ENCODE data around the gene KDELR1. TPM values are rescaled to one million over a fixed set of nuclear protein-coding genes. Genes with fewer than 3 reads are reported as not detected.

KDELR1 gene
- total and polyA plus RNA-seq, 2 of the 13 experiments (the other 11 are each of a cell fraction or from before 2014, with no cell fraction given) = 134 to 185 TPM

DNA sequence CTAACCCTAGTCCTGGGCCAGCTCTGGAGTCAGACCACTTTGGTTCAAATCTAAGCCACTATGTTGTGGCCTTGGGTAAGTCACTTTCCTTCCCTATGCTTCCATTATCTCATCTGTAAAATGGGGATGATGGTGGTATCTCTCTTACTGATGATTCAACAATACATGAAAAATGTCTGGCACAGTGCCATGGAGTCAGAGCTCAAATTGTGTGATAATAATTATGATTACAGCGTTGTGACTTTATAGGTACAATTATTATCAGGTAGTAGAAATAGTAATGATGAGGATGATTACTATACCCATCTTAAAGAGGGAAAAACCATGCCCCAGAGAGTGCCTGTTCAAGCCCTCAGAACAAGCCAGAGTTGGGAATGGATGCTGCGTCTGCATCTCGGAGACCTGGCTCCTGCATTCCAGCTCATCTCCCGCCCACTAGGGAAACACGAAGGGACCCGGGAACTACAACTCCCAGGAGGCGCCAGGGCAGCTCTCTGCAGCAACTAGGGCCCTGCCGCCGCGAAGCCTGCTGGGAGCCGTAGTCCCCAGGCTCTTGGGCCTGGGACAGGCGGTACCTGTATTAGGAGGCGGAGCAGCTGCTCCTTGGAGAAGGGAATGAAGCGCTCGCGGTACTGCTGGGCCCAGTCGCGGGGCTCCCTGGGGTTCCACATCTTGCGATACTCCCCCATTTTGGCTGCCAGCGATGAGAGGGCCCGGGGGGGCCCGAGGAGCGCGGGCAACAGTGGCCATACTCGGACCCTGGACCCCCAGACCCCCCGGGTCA is 28.4 kb downstream of the KDELR1 start (continued):
- TF ChIP-seq, protein P1, sequence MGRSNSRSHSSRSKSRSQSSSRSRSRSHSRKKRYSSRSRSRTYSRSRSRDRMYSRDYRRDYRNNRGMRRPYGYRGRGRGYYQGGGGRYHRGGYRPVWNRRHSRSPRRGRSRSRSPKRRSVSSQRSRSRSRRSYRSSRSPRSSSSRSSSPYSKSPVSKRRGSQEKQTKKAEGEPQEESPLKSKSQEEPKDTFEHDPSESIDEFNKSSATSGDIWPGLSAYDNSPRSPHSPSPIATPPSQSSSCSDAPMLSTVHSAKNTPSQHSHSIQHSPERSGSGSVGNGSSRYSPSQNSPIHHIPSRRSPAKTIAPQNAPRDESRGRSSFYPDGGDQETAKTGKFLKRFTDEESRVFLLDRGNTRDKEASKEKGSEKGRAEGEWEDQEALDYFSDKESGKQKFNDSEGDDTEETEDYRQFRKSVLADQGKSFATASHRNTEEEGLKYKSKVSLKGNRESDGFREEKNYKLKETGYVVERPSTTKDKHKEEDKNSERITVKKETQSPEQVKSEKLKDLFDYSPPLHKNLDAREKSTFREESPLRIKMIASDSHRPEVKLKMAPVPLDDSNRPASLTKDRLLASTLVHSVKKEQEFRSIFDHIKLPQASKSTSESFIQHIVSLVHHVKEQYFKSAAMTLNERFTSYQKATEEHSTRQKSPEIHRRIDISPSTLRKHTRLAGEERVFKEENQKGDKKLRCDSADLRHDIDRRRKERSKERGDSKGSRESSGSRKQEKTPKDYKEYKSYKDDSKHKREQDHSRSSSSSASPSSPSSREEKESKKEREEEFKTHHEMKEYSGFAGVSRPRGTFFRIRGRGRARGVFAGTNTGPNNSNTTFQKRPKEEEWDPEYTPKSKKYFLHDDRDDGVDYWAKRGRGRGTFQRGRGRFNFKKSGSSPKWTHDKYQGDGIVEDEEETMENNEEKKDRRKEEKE (IDR thresholded peaks at IDR 0.05) = no peak
- no peak for TF ChIP-seq EZH2 (conservative IDR thresholded peaks at IDR 0.05; ENCODE audit: low read depth, low read length)
- TF ChIP-seq, protein P2, sequence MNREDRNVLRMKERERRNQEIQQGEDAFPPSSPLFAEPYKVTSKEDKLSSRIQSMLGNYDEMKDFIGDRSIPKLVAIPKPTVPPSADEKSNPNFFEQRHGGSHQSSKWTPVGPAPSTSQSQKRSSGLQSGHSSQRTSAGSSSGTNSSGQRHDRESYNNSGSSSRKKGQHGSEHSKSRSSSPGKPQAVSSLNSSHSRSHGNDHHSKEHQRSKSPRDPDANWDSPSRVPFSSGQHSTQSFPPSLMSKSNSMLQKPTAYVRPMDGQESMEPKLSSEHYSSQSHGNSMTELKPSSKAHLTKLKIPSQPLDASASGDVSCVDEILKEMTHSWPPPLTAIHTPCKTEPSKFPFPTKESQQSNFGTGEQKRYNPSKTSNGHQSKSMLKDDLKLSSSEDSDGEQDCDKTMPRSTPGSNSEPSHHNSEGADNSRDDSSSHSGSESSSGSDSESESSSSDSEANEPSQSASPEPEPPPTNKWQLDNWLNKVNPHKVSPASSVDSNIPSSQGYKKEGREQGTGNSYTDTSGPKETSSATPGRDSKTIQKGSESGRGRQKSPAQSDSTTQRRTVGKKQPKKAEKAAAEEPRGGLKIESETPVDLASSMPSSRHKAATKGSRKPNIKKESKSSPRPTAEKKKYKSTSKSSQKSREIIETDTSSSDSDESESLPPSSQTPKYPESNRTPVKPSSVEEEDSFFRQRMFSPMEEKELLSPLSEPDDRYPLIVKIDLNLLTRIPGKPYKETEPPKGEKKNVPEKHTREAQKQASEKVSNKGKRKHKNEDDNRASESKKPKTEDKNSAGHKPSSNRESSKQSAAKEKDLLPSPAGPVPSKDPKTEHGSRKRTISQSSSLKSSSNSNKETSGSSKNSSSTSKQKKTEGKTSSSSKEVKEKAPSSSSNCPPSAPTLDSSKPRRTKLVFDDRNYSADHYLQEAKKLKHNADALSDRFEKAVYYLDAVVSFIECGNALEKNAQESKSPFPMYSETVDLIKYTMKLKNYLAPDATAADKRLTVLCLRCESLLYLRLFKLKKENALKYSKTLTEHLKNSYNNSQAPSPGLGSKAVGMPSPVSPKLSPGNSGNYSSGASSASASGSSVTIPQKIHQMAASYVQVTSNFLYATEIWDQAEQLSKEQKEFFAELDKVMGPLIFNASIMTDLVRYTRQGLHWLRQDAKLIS (CRISPR knock-in tag; IDR thresholded peaks at IDR 0.05) = no peak
- TF ChIP-seq, protein P3, sequence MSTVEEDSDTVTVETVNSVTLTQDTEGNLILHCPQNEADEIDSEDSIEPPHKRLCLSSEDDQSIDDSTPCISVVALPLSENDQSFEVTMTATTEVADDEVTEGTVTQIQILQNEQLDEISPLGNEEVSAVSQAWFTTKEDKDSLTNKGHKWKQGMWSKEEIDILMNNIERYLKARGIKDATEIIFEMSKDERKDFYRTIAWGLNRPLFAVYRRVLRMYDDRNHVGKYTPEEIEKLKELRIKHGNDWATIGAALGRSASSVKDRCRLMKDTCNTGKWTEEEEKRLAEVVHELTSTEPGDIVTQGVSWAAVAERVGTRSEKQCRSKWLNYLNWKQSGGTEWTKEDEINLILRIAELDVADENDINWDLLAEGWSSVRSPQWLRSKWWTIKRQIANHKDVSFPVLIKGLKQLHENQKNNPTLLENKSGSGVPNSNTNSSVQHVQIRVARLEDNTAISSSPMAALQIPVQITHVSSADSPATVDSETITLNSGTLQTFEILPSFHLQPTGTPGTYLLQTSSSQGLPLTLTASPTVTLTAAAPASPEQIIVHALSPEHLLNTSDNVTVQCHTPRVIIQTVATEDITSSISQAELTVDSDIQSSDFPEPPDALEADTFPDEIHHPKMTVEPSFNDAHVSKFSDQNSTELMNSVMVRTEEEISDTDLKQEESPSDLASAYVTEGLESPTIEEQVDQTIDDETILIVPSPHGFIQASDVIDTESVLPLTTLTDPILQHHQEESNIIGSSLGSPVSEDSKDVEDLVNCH (CRISPR knock-in tag; IDR thresholded peaks at IDR 0.05) = no peak
- TF ChIP-seq, protein P4, sequence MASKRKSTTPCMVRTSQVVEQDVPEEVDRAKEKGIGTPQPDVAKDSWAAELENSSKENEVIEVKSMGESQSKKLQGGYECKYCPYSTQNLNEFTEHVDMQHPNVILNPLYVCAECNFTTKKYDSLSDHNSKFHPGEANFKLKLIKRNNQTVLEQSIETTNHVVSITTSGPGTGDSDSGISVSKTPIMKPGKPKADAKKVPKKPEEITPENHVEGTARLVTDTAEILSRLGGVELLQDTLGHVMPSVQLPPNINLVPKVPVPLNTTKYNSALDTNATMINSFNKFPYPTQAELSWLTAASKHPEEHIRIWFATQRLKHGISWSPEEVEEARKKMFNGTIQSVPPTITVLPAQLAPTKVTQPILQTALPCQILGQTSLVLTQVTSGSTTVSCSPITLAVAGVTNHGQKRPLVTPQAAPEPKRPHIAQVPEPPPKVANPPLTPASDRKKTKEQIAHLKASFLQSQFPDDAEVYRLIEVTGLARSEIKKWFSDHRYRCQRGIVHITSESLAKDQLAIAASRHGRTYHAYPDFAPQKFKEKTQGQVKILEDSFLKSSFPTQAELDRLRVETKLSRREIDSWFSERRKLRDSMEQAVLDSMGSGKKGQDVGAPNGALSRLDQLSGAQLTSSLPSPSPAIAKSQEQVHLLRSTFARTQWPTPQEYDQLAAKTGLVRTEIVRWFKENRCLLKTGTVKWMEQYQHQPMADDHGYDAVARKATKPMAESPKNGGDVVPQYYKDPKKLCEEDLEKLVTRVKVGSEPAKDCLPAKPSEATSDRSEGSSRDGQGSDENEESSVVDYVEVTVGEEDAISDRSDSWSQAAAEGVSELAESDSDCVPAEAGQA (IDR thresholded peaks at IDR 0.05; ENCODE audit: low read depth) = no peak
- TF ChIP-seq, protein P4 (CRISPR knock-in tag; IDR thresholded peaks at IDR 0.05; ENCODE audit: borderline replicate concordance) = no peak
- no peak for TF ChIP-seq ZNF619 (CRISPR knock-in tag; IDR thresholded peaks at IDR 0.05)
- TF ChIP-seq, protein P5, sequence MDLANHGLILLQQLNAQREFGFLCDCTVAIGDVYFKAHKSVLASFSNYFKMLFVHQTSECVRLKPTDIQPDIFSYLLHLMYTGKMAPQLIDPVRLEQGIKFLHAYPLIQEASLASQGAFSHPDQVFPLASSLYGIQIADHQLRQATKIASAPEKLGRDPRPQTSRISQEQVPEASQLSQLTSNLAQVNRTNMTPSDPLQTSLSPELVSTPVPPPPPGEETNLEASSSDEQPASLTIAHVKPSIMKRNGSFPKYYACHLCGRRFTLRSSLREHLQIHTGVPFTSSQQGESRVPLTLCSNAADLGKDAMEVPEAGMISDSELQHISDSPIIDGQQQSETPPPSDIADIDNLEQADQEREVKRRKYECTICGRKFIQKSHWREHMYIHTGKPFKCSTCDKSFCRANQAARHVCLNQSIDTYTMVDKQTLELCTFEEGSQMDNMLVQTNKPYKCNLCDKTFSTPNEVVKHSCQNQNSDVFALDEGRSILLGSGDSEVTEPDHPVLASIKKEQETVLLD (CRISPR knock-in tag; IDR thresholded peaks at IDR 0.05; ENCODE audit: low read depth) = no peak
- no peak for TF ChIP-seq JUNB (CRISPR knock-in tag; IDR thresholded peaks at IDR 0.05; ENCODE audit: borderline replicate concordance)
- TF ChIP-seq SRY (CRISPR knock-in tag; IDR thresholded peaks at IDR 0.05) = no peak; the same call in 1 of the 2 replicates
- TF ChIP-seq ZNF274 (CRISPR knock-in tag; IDR thresholded peaks at IDR 0.05) = 0 out of 2 replicates have a peak, but pooled peaks have one; percentile 7

Measured in HepG2 (cell line).